Measurements from ENCODE around the gene REXO1.
"Not testable (repeated sequence)": the region's sequence is repeated elsewhere in the genome, so short reads cannot be mapped to it uniquely, and the experiment has no call there.

REXO1 gene

GRCh38 chr19:1807695-1808394, 40.4 kb downstream of the REXO1 start:
- Histone ChIP-seq H3K9me3 (replicated peaks in 1 of 11) (no peaks in the 10 kb centered on the region), H3K9ac (no peak overlapping the region), H3K4me1 (peaks cover 13 to 30% (median 27%) of the 10 kb centered on the region in 10 experiments; a peak in 19 of 20 replicates), H3K4me2 (no peak overlapping the region), H4K20me1 (peaks cover 0 to 12% (median under 1%) of the 10 kb centered on the region in 11 experiments; a peak in 8 of 22 replicates), H3K27ac (no peak overlapping the region), H3K27me3 (no peaks in the 10 kb centered on the region), H3K36me3 (peaks cover 0 to 28% (median 10%) of the 10 kb centered on the region in 11 experiments; a peak in 9 of 22 replicates), H3K4me3 (no peak overlapping the region)
- TF ChIP-seq Cebpa-rat (IDR thresholded peaks at IDR 0.05), result no peak

- Histone ChIP-seq H3K9ac (no peak overlapping the region), H3K9me3 (replicated peaks in 1 of 11) (no peaks in the 10 kb centered on the region), H3K27ac (no peak overlapping the region), H3K27me3 (no peaks in the 10 kb centered on the region), H3K4me2 (no peak overlapping the region), H3K4me3 (no peak overlapping the region), H3K36me3 (peaks cover 0 to 34% (median 10%) of the 10 kb centered on the region in 11 experiments; a peak in 9 of 22 replicates), H4K20me1 (peaks cover 0 to 10% (median 0%) of the 10 kb centered on the region in 11 experiments; a peak in 3 of 22 replicates), H3K4me1 (peaks cover 13 to 29% (median 26%) of the 10 kb centered on the region in 10 experiments; a peak in 19 of 20 replicates)
- TF ChIP-seq Cebpa-rat (IDR thresholded peaks at IDR 0.05), result no peak
Measured at GRCh38 chr19:1807030-1807694, 41.1 kb downstream of the REXO1 start.

- no peak overlapping the region for H3K9ac ChIP-seq
- TF ChIP-seq Cebpa-rat (IDR thresholded peaks at IDR 0.05), result no peak
- H3K4me2 ChIP-seq, result no peak overlapping the region
- no peaks in the 10 kb centered on the region for H3K9me3 ChIP-seq (replicated peaks in 1 of 11)
- H3K27ac ChIP-seq, result no peak overlapping the region
- H3K4me1 ChIP-seq, result peaks cover 8 to 23% (median 20%) of the 10 kb centered on the region in 10 experiments; a peak in 19 of 20 replicates
- no peak overlapping the region for H3K4me3 ChIP-seq
- peaks cover 0 to 36% (median 10%) of the 10 kb centered on the region in 11 experiments; a peak in 9 of 22 replicates for H3K36me3 ChIP-seq
- H3K27me3 ChIP-seq, result no peaks in the 10 kb centered on the region
- peaks cover 0 to 10% (median 0%) of the 10 kb centered on the region in 11 experiments; a peak in 3 of 22 replicates for H4K20me1 ChIP-seq
Measured at GRCh38 chr19:1806184-1807029, 41.9 kb downstream of the REXO1 start.

GRCh38 chr19:1805401-1806183, 42.7 kb downstream of the REXO1 start:
- H4K20me1 ChIP-seq, result peaks cover 0 to 10% (median 0%) of the 10 kb centered on the region in 11 experiments; a peak in 3 of 22 replicates
- no peak for TF ChIP-seq Cebpa-rat (IDR thresholded peaks at IDR 0.05)
- peaks cover 0 to 40% (median 10%) of the 10 kb centered on the region in 11 experiments; a peak in 9 of 22 replicates for H3K36me3 ChIP-seq

GRCh38 chr19:1804858-1805257, 43.4 kb downstream of the REXO1 start:
- H4K20me1 ChIP-seq, result peaks cover 0 to 10% (median 0%) of the 10 kb centered on the region in 11 experiments; a peak in 3 of 22 replicates
- H3K36me3 ChIP-seq, result peaks cover 0 to 47% (median 14%) of the 10 kb centered on the region in 11 experiments; a peak in 12 of 22 replicates
- H3K4me3 ChIP-seq, result no peak overlapping the region
- H3K9ac ChIP-seq, result no peak overlapping the region
- no peak for TF ChIP-seq Cebpa-rat (IDR thresholded peaks at IDR 0.05)
- peaks cover 5 to 8% (median 6%) of the 10 kb centered on the region in 10 experiments; a peak in 13 of 20 replicates for H3K4me1 ChIP-seq
- no peak overlapping the region for H3K4me2 ChIP-seq
- no peaks in the 10 kb centered on the region for H3K27me3 ChIP-seq
- H3K27ac ChIP-seq, result no peak overlapping the region
- no peaks in the 10 kb centered on the region for H3K9me3 ChIP-seq (replicated peaks in 1 of 11)

More at GRCh38 chr19:1805401-1806183, 42.7 kb downstream of the REXO1 start:
- H3K9ac ChIP-seq, result no peak overlapping the region
- no peak overlapping the region for H3K4me2 ChIP-seq
- H3K27ac ChIP-seq, result no peak overlapping the region
- H3K4me1 ChIP-seq, result peaks cover 7 to 15% (median 12%) of the 10 kb centered on the region in 10 experiments; a peak in 16 of 20 replicates
- H3K4me3 ChIP-seq, result no peak overlapping the region
- no peaks in the 10 kb centered on the region for H3K9me3 ChIP-seq (replicated peaks in 1 of 11)
- no peaks in the 10 kb centered on the region for H3K27me3 ChIP-seq

GRCh38 chr19:1799695-1800342, 48.5 kb downstream of the REXO1 start:
- Histone ChIP-seq H3K9me3 (replicated peaks in 1 of 11) (no peaks in the 10 kb centered on the region), H3K4me2 (no peak overlapping the region), H3K36me3 (peaks cover 0 to 43% (median 17%) of the 10 kb centered on the region in 11 experiments; a peak in 14 of 22 replicates), H4K20me1 (peaks cover 0 to 8% (median 0%) of the 10 kb centered on the region in 11 experiments; a peak in 2 of 22 replicates), H3K9ac (no peak overlapping the region), H3K4me3 (no peak overlapping the region), H3K4me1 (peaks cover 0 to 13% (median 9%) of the 10 kb centered on the region in 10 experiments; a peak in 9 of 20 replicates), H3K27me3 (no peaks in the 10 kb centered on the region), H3K27ac (no peak overlapping the region)
- no peak for TF ChIP-seq Cebpa-rat (IDR thresholded peaks at IDR 0.05)

- H3K9ac ChIP-seq; H3K9me3 ChIP-seq (replicated peaks in 1 of 11); H3K4me3 ChIP-seq; H4K20me1 ChIP-seq; H3K27ac ChIP-seq; H3K27me3 ChIP-seq; H3K4me2 ChIP-seq: not testable (repeated sequence)
- peaks cover 0 to 16% (median 8%) of the 10 kb centered on the region in 10 experiments; a peak in 9 of 20 replicates for H3K4me1 ChIP-seq
- H3K36me3 ChIP-seq, result peaks cover 0 to 25% (median 9%) of the 10 kb centered on the region in 11 experiments; a peak in 14 of 22 replicates
Measured at GRCh38 chr19:1797313-1797712, 51.0 kb downstream of the REXO1 start.
